A549 (cell line): Measurements from ENCODE around the gene ITFG1. TPM values are rescaled to one million over a fixed set of nuclear protein-coding genes. Genes with fewer than 3 reads are reported as not detected.

Source experiments
- ATAC-seq, 2 experiments: fragments of 200-7000 bp in 1 of 2; fragments of >200 bp in 1 of 2; cut with Nextera tagmentation in 1 of 2; cut with Tn5 transposase in 1 of 2; 3 replicates each; pipeline versions ENCODE4 v1.8.0 to v1.9.1; 2018 to 2020; ENCODE audit warnings: mild to moderate bottlenecking in 1 of 2, moderate library complexity in 1 of 2
- CTCF ChIA-PET: fragments of 300-600 bp; sonication (Branson Sonifier 250); formaldehyde crosslinking; extraction: SDS; loops from one replicate; lab custom pipeline; 2021; ENCODE audit warnings: antibody characterized with exemption, inconsistent platforms; lab: Yijun Ruan, JAX
- POLR2A ChIA-PET: fragments of 350-600 bp; formaldehyde crosslinking; extraction: SDS; loops from one replicate; lab custom pipeline; 2021; ENCODE audit warnings: antibody characterized with exemption, inconsistent platforms; lab: Yijun Ruan, JAX
- DNase-seq, 2 experiments: peaks; one replicate each; pipeline versions ENCODE4 v3.0.0 to v3.0.0-alpha.2; 2011 to 2016; ENCODE audit warnings: low read depth in 1 of 2, low spot score in 1 of 2
- FAIRE-seq: peaks from 2 replicates; lab custom pipeline; 2011; peaks lifted over from hg19 to GRCh38; lab: Jason Lieb, UNC
- H3K27ac ChIP-seq, 2 experiments: fragments of >200 bp; sonication (Bioruptor Twin); formaldehyde crosslinking; 3 replicates each; pipeline ENCODE4 v1.5.1; 2016 to 2017
- H3K4me1 ChIP-seq: fragments of >200 bp; sonication (Bioruptor Twin); formaldehyde crosslinking; 3 replicates; pipeline ENCODE4 v1.6.1; 2016
- H3K4me2 ChIP-seq: fragments of >200 bp; sonication (Bioruptor Twin); formaldehyde crosslinking; 3 replicates; pipeline ENCODE4 v1.6.1; 2016
- H3K4me3 ChIP-seq: fragments of >200 bp; sonication (Bioruptor Twin); formaldehyde crosslinking; 3 replicates; pipeline ENCODE4 v1.5.1; 2016
- H3K9me3 ChIP-seq: fragments of >200 bp; sonication (Bioruptor Twin); formaldehyde crosslinking; 3 replicates; pipeline ENCODE4 v1.6.1; 2016
- BHLHE40 ChIP-seq: IDR thresholded peaks from 2 replicates; pipeline ENCODE4 v1.6.1; 2012; ENCODE audit warnings: low read depth, low read length, inconsistent platforms
- CBX2 ChIP-seq: fragments of 200-600 bp; sonication (generic); IDR thresholded peaks from 2 replicates; pipeline ENCODE4 v1.6.1; 2016; ENCODE audit warnings: low read depth, mild to moderate bottlenecking, borderline replicate concordance
- CHD2 ChIP-seq: fragments of 150-350 bp; IDR thresholded peaks from 2 replicates; pipeline ENCODE4 v1.6.1; 2014; ENCODE audit warnings: low read length; ENCODE audit not compliant: partially characterized antibody
- CHD4 ChIP-seq: fragments of 200-600 bp; sonication (generic); IDR thresholded peaks from 2 replicates; pipeline ENCODE4 v1.6.1; 2016; ENCODE audit warnings: antibody characterized with exemption, mild to moderate bottlenecking, borderline replicate concordance
- EHMT2 ChIP-seq: fragments of 200-600 bp; sonication (generic); IDR thresholded peaks from 2 replicates; pipeline ENCODE4 v1.6.1; 2016; ENCODE audit warnings: antibody characterized with exemption, low read depth, mild to moderate bottlenecking, moderate library complexity
- ESRRA ChIP-seq: fragments of 150-350 bp; IDR thresholded peaks from 2 replicates; pipeline ENCODE4 v1.6.1; 2014; ENCODE audit warnings: mild to moderate bottlenecking, low read length, borderline replicate concordance
- FOSL2 ChIP-seq, 2 experiments: fragments of 450-650 bp in 1 of 2; fragments of >200 bp in 1 of 2; sonication (Bioruptor Twin) in 1 of 2; formaldehyde crosslinking; IDR thresholded peaks; 2 replicates each; pipeline versions ENCODE4 v1.5.0 to v1.6.1; 2016 to 2020; ENCODE audit warnings: mild to moderate bottlenecking in 1 of 2, moderate library complexity in 1 of 2
- HOXB13 ChIP-seq: fragments of 250-450 bp; sonication (Bioruptor Pico); IDR thresholded peaks from 2 replicates; pipeline ENCODE4 v1.5.0; 2020; ENCODE audit warnings: low read depth, mild to moderate bottlenecking, moderate library complexity
- JUN ChIP-seq, 2 experiments: fragments of >200 bp; sonication (Bioruptor Twin); formaldehyde crosslinking; IDR thresholded peaks; 2 replicates in 1 of 2; 3 replicates in 1 of 2; pipeline ENCODE4 v1.6.1; 2016 to 2017
- MAFK ChIP-seq: fragments of 450-650 bp; IDR thresholded peaks from 2 replicates; pipeline ENCODE4 v1.6.1; 2014; ENCODE audit not compliant: partially characterized antibody
- MAX ChIP-seq: IDR thresholded peaks from 2 replicates; pipeline ENCODE4 v1.6.1; 2012
- NPAS2 ChIP-seq: fragments of 250-450 bp; sonication (Bioruptor Pico); IDR thresholded peaks from 2 replicates; pipeline ENCODE4 v1.8.0; 2022; ENCODE audit warnings: mild to moderate bottlenecking, moderate library complexity, borderline replicate concordance
- NR3C1 ChIP-seq: fragments of >200 bp; sonication (Bioruptor Twin); formaldehyde crosslinking; IDR thresholded peaks from 3 replicates; pipeline ENCODE4 v1.6.1; 2017
- PBX3 ChIP-seq: IDR thresholded peaks from 2 replicates; pipeline ENCODE4 v1.6.1; 2012
- POLR2A ChIP-seq: IDR thresholded peaks from 2 replicates; pipeline ENCODE4 v1.6.1; 2012; ENCODE audit warnings: mild to moderate bottlenecking, low read length
- SMC3 ChIP-seq: fragments of >200 bp; sonication (Bioruptor Twin); formaldehyde crosslinking; IDR thresholded peaks from 3 replicates; pipeline ENCODE4 v1.6.1; 2018; ENCODE audit warnings: inconsistent platforms
- TFCP2L1 ChIP-seq: fragments of 250-450 bp; sonication (Bioruptor Pico); IDR thresholded peaks from 2 replicates; pipeline ENCODE4 v1.5.0; 2021; ENCODE audit warnings: mild to moderate bottlenecking
- TP53 ChIP-seq: fragments of 250-450 bp; sonication (Bioruptor Pico); IDR thresholded peaks from 2 replicates; pipeline ENCODE4 v1.5.0; 2021; ENCODE audit warnings: mild to moderate bottlenecking, moderate library complexity
- ZNF302 ChIP-seq: fragments of 250-450 bp; sonication (Bioruptor Pico); IDR thresholded peaks from 2 replicates; pipeline ENCODE4 v1.9.0; 2021; ENCODE audit warnings: inconsistent platforms, mild to moderate bottlenecking, moderate library complexity
- ZSCAN20 ChIP-seq: fragments of 250-450 bp; sonication (Bioruptor Pico); IDR thresholded peaks from 2 replicates; pipeline ENCODE4 v1.8.0; 2022; ENCODE audit warnings: mild to moderate bottlenecking, moderate library complexity
- WGBS: methylation state at CpG from one replicate; pipeline ENCODE4 v1.1.6; 2017; ENCODE audit errors: missing lambda C conversion rate; 5-methylcytosine and 5-hydroxymethylcytosine counted together
- polyA plus RNA-seq, 4 experiments: library from polyadenylated mRNA; depleted of rRNA in 3 of 4; stranded (reverse); fragments of >200 nt; fragmentation: RNase III in 1 of 4; extraction: RNeasy Plus Mini Kit Qiagen cat#74134 plus additional on column Dnase treatment in 1 of 4; gene quantifications; 2 replicates in 3 of 4; 3 replicates in 1 of 4; pipeline ENCODE4 v1.2.3, GENCODE V29; 2011 to 2017
- TF ChIP-seq, protein P1 (sequence below): fragments of 450-650 bp; IDR thresholded peaks from 2 replicates; pipeline ENCODE4 v1.6.1; 2014; ENCODE audit warnings: antibody characterized with exemption
- TF ChIP-seq, protein P2 (sequence below): fragments of 200-600 bp; sonication (generic); IDR thresholded peaks from 2 replicates; pipeline ENCODE4 v1.6.1; 2016; ENCODE audit warnings: antibody characterized with exemption, mild to moderate bottlenecking, moderate library complexity

Gene ITFG1
- polyA plus RNA-seq, 2 of the 4 experiments (the other 2 are of a cell fraction) = 32.9 to 112 TPM

GRCh38 chr16:47250983-47251382 is 209.9 kb downstream of the ITFG1 start:
- CTCF ChIA-PET = interaction anchor here (0.5 to 2.4 kb wide), 3 partner anchors 11 to 1158 kb away, joined by 3 to 7 read pairs (median 4); no protein-coding TSS in a partner anchor
- no peak overlapping the region for H3K27ac ChIP-seq
- no peak for FAIRE-seq
- POLR2A ChIA-PET = no interaction called here
- ATAC-seq = no peak
- no peak overlapping the region for H3K4me2 ChIP-seq
- no peak for TF ChIP-seq ZSCAN20 (CRISPR knock-in tag)
- TF ChIP-seq EHMT2 = no peak
- no peak for TF ChIP-seq POLR2A
- TF ChIP-seq ZNF302 = no peak
- TF ChIP-seq CHD4 = no peak
- TF ChIP-seq TFCP2L1 (CRISPR knock-in tag) = no peak
- no peak for TF ChIP-seq SMC3
- no peak for TF ChIP-seq NPAS2 (CRISPR knock-in tag)
- no peak for TF ChIP-seq FOSL2 (IDR thresholded peaks at IDR 0.05)
- TF ChIP-seq FOSL2 (CRISPR knock-in tag; IDR thresholded peaks at IDR 0.05) = no peak
- TF ChIP-seq NR3C1 = no peak
- no peak for TF ChIP-seq JUN (IDR thresholded peaks at IDR 0.05)
- TF ChIP-seq, protein P1, sequence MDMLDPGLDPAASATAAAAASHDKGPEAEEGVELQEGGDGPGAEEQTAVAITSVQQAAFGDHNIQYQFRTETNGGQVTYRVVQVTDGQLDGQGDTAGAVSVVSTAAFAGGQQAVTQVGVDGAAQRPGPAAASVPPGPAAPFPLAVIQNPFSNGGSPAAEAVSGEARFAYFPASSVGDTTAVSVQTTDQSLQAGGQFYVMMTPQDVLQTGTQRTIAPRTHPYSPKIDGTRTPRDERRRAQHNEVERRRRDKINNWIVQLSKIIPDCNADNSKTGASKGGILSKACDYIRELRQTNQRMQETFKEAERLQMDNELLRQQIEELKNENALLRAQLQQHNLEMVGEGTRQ = no peak
- TF ChIP-seq MAFK = no peak
- TF ChIP-seq TP53 (CRISPR knock-in tag) = no peak
- TF ChIP-seq HOXB13 (CRISPR knock-in tag) = no peak
- H3K9me3 ChIP-seq = no peaks in the 10 kb centered on the region
- no peak for DNase-seq
- 94% methylated on average over 2 of the region's 2 CpGs for WGBS
- H3K4me1 ChIP-seq = no peaks in the 10 kb centered on the region
- no peak overlapping the region for H3K4me3 ChIP-seq

DNA sequence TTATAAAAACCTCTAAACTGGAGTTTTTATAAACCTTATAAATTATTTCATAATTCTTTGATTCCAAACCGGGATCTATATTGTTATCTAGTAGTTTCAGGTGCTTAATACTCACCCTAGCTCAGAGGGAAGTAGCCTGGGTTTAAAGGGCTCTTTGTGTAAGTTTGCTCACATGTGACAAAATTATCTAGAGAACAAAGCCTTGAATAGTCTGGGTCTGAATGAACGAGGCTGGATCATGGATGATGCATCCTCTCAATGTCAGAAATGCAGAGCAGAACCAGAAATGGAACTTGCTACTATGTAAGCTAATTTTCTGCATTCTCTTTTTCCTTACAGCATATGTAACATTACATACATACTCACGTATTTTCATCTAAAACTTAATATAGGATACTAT is 213.2 kb downstream of the ITFG1 start:
- FAIRE-seq = no peak
- H3K9me3 ChIP-seq = no peaks in the 10 kb centered on the region
- CTCF ChIA-PET = interaction anchor here (0.6 to 1.0 kb wide), 2 partner anchors 11 to 497 kb away, joined by 3 read pairs; no protein-coding TSS in a partner anchor
- ATAC-seq = no peak
- DNase-seq = no peak
- H3K27ac ChIP-seq = no peak overlapping the region
- no peak overlapping the region for H3K4me3 ChIP-seq
- POLR2A ChIA-PET = no interaction called here
- 88% methylated on average over 3 of the region's 3 CpGs for WGBS
- no peak overlapping the region for H3K4me2 ChIP-seq
- no peaks in the 10 kb centered on the region for H3K4me1 ChIP-seq
- TF ChIP-seq HOXB13 (CRISPR knock-in tag) = no peak
- no peak for TF ChIP-seq JUN (IDR thresholded peaks at IDR 0.05)
- TF ChIP-seq, protein P2, sequence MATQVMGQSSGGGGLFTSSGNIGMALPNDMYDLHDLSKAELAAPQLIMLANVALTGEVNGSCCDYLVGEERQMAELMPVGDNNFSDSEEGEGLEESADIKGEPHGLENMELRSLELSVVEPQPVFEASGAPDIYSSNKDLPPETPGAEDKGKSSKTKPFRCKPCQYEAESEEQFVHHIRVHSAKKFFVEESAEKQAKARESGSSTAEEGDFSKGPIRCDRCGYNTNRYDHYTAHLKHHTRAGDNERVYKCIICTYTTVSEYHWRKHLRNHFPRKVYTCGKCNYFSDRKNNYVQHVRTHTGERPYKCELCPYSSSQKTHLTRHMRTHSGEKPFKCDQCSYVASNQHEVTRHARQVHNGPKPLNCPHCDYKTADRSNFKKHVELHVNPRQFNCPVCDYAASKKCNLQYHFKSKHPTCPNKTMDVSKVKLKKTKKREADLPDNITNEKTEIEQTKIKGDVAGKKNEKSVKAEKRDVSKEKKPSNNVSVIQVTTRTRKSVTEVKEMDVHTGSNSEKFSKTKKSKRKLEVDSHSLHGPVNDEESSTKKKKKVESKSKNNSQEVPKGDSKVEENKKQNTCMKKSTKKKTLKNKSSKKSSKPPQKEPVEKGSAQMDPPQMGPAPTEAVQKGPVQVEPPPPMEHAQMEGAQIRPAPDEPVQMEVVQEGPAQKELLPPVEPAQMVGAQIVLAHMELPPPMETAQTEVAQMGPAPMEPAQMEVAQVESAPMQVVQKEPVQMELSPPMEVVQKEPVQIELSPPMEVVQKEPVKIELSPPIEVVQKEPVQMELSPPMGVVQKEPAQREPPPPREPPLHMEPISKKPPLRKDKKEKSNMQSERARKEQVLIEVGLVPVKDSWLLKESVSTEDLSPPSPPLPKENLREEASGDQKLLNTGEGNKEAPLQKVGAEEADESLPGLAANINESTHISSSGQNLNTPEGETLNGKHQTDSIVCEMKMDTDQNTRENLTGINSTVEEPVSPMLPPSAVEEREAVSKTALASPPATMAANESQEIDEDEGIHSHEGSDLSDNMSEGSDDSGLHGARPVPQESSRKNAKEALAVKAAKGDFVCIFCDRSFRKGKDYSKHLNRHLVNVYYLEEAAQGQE = no peak
- no peak for TF ChIP-seq BHLHE40
- no peak for TF ChIP-seq CHD2
- TF ChIP-seq MAX = no peak
- TF ChIP-seq ESRRA = no peak
- no peak for TF ChIP-seq PBX3
- no peak for TF ChIP-seq CBX2
